ENCODE data around the gene RPL7L1.
A peak's percentile ranks its signal among the peaks of the same experiment; 100 is the strongest.

Gene RPL7L1

DNA sequence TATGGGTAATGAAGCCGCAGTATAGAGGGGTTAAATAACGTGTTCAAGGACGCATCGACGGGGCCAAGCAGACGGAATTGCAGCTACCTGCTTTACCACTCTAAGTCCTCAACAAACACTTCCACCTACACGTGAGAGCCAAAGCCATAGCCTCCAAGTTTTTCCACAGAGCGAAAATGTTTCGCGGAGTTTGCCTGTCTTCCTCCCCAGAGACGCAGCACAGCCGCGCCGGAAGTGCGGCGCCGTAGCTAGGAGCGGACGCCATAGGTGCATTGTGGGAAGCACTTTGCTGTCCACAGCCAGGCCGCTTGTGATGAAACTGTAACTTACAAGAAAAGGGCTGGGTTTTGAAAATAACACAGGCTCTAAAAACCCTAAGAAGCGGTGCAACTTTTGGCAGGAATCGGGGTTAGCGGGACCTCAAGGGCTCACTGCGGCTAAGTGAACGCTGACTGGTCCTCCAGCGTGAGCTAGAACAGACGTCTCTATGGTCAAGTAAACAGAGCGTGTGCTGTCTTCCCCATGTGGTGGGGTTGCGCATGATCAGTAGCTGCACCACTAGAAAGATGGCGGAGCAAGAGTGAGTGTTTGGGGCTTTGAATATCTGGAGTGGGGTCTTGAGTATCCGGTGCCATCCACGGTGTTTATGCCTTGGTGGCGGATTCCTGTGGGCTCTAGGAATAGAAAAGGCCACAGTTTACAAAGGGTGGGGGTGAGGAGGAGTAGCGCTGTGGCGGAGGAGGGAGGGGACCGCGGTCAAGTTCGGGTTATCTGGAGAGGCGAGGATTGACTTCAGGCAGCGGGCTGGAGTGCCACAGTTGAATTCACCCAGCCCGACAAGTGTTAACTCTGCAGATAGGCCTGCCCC, at the start of gene RPL7L1:
RPL7L1 (plus strand) TSS at position 245 of the 868 bp plus-strand sequence; CDS start at position 540, 295 bp downstream.
- H3K4me3 ChIP-seq (ENCODE audit: low read depth, low read length): peak within 1 kb of the TSS; percentile 93
- TF ChIP-seq, protein P1, sequence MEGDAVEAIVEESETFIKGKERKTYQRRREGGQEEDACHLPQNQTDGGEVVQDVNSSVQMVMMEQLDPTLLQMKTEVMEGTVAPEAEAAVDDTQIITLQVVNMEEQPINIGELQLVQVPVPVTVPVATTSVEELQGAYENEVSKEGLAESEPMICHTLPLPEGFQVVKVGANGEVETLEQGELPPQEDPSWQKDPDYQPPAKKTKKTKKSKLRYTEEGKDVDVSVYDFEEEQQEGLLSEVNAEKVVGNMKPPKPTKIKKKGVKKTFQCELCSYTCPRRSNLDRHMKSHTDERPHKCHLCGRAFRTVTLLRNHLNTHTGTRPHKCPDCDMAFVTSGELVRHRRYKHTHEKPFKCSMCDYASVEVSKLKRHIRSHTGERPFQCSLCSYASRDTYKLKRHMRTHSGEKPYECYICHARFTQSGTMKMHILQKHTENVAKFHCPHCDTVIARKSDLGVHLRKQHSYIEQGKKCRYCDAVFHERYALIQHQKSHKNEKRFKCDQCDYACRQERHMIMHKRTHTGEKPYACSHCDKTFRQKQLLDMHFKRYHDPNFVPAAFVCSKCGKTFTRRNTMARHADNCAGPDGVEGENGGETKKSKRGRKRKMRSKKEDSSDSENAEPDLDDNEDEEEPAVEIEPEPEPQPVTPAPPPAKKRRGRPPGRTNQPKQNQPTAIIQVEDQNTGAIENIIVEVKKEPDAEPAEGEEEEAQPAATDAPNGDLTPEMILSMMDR (conservative IDR thresholded peaks at IDR 0.05; ENCODE audit: low read depth, low read length): no peak
- peak; percentile 92 for DNase-seq (ENCODE audit: low read depth)

DNA sequence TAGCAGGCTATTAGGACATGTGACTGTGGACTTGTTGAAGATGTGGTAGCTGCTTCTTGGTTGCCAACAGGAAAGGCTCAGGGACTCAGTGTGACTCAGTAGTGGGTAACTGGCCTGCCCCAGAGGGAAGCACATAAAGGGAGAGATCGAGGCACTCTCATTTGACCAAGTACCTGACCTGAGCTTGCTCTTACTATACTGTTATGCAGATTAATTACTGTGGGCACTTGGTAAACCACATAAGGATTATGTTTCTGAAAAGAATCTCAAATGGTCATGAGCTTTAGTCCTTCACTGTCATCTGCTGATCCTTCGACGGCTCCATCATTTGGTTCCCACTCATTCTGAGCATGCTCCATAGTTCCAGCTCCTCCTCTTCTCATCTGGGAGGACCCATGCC, 48.2 kb upstream of the RPL7L1 start:
- no peak overlapping the region for H3K4me3 ChIP-seq (ENCODE audit: low read depth, low read length)
- TF ChIP-seq, protein P1 (conservative IDR thresholded peaks at IDR 0.05; ENCODE audit: low read depth, low read length): no peak

DNA sequence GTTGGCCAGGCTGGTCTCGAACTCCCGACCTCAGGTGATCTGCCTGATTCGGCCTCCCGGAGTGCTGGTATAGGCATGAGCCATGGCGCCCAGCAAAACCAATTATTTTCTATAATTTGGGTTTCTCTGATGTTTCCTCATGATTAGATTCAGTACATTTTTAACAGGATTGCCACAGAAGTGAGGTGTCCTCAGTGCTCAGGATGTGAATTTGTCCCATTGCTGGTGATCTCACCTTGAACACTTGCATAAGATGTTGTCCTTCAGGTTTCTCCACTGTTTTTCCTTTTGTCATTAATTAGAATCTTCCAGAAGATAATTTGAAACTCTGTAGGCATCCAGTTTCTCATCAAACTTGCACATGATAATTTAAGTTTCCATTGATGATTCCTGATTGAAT, 45.4 kb upstream of the RPL7L1 start:
- no peak overlapping the region for H3K4me3 ChIP-seq (ENCODE audit: low read depth, low read length)
- DNase-seq (ENCODE audit: low read depth): no peak
- TF ChIP-seq, protein P1 (conservative IDR thresholded peaks at IDR 0.05; ENCODE audit: low read depth, low read length): no peak

More for the DNA sequence above, 48.2 kb upstream of the RPL7L1 start:
- DNase-seq (ENCODE audit: low read depth): no peak

DNA sequence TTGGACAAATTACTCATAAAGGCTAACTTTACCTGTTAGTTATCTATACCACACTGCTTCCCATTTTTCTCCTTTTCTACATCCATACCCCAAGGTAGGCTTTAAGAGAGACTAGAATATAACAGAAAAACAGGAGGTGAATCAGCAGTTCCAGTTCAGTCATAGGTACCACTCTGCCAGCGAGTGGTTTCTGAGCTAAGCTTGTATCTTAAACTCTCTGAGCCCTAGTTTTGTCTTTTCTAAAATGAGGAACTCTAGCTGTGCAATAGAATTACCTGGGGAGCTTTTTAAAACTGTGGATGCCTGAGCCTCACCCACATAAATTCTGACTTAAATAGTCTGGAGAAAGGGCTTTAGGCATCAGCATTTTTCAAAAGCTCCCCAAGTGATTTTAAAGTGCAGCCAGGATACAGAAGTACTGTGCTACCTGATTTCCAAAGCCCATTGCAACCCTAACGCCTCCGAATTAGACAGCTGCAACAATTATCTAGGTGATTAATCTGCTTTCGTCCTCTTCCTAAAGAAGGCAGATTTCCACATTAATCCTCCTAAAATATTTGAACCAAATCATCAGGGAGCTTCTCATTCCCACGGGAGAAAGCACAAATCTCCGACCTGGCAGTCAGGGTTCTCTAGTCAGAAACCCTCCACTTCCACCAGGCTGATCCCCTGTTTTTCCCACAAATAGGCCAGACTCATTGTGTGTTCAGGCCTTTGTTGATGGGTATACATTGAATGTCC, 37.4 kb upstream of the RPL7L1 start:
- no peak overlapping the region for H3K4me3 ChIP-seq (ENCODE audit: low read depth, low read length)
- no peak for DNase-seq (ENCODE audit: low read depth)
- TF ChIP-seq, protein P1 (conservative IDR thresholded peaks at IDR 0.05; ENCODE audit: low read depth, low read length): no peak

- no peak for DNase-seq (ENCODE audit: low read depth)
- TF ChIP-seq, protein P1 (conservative IDR thresholded peaks at IDR 0.05; ENCODE audit: low read depth, low read length): no peak
- H3K4me3 ChIP-seq (ENCODE audit: low read depth, low read length): no peak overlapping the region
These were observed 34.1 kb upstream of the RPL7L1 start for GRCh38 chr6:42845327-42845694.

DNA sequence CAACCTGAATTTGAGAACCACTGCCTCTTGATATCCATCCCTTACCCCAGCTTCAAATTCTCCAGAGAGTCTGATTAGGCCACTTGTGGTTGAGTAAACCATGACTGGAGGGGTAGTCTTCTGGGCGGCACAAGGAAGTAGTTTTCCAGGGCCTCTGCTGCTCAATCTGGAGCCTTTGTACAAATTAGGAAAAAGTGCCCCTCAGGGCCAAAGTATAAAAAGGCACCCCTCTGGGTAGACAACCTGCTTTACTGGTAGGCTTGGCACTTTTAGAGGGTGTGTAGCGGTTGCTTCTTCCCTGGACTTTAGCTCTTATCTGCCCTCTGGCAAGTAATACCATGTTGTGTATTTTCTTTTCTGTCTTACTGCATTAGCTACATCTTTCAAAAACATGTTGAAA, 32.9 kb upstream of the RPL7L1 start:
- TF ChIP-seq, protein P1 (conservative IDR thresholded peaks at IDR 0.05; ENCODE audit: low read depth, low read length): no peak
- DNase-seq (ENCODE audit: low read depth): no peak
- H3K4me3 ChIP-seq (ENCODE audit: low read depth, low read length): no peak overlapping the region
